ENCODE results near the gene PALMD.

Gene PALMD, protein sequence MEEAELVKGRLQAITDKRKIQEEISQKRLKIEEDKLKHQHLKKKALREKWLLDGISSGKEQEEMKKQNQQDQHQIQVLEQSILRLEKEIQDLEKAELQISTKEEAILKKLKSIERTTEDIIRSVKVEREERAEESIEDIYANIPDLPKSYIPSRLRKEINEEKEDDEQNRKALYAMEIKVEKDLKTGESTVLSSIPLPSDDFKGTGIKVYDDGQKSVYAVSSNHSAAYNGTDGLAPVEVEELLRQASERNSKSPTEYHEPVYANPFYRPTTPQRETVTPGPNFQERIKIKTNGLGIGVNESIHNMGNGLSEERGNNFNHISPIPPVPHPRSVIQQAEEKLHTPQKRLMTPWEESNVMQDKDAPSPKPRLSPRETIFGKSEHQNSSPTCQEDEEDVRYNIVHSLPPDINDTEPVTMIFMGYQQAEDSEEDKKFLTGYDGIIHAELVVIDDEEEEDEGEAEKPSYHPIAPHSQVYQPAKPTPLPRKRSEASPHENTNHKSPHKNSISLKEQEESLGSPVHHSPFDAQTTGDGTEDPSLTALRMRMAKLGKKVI

DNA sequence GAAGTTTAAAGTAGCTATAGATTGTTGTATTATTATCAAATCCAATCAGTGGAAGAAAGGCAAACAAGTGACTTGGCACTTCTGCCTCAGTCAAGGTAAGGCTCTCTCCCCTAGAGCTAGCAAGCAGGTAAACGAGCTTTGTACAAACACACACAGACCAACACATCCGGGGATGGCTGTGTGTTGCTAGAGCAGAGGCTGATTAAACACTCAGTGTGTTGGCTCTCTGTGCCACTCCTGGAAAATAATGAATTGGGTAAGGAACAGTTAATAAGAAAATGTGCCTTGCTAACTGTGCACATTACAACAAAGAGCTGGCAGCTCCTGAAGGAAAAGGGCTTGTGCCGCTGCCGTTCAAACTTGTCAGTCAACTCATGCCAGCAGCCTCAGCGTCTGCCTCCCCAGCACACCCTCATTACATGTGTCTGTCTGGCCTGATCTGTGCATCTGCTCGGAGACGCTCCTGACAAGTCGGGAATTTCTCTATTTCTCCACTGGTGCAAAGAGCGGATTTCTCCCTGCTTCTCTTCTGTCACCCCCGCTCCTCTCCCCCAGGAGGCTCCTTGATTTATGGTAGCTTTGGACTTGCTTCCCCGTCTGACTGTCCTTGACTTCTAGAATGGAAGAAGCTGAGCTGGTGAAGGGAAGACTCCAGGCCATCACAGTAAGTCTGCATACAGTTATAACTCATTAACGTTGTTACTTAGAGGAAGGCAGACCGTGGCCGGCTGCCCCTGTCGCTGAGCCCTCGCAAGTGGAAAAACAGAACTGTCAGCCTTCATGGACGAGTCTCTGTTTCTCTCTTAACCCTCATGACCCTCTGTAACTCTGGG lies at the start of gene PALMD:
PALMD (plus strand) TSS at position 415 of the 833 bp plus-strand sequence; CDS start at position 620, 205 bp downstream.
- DNase-seq: peak; percentile 74

DNA sequence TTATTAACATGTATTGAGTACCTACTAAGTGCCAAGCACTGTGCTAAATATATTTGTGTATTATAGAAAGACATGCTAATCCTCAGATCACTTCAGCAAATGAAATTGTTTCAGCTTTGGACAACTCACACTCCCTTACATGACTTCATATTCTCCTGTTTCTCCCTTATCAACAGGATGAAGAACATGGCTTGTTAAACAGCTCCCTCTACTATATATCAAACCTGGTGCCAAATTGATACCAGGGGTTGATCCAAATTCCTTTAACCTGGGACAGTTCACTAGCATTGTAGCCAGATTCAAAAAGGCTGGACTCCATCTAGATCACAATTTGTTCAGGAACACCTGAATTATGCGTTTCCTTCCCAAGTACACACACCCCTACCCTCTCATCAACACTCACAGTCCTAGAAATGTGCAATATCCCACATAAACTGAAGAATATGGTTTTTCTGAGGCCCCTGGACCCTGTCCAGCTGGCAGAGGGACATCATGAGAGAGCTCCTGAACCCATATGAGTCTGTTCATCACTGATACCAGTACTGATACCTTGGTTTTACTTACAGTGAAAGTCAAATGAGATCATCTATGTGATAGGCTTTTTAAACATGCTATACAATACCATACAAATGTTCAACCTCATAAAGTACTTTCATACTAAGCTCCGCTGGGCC lies 47.0 kb upstream of the PALMD start:
- no peak for DNase-seq

DNA sequence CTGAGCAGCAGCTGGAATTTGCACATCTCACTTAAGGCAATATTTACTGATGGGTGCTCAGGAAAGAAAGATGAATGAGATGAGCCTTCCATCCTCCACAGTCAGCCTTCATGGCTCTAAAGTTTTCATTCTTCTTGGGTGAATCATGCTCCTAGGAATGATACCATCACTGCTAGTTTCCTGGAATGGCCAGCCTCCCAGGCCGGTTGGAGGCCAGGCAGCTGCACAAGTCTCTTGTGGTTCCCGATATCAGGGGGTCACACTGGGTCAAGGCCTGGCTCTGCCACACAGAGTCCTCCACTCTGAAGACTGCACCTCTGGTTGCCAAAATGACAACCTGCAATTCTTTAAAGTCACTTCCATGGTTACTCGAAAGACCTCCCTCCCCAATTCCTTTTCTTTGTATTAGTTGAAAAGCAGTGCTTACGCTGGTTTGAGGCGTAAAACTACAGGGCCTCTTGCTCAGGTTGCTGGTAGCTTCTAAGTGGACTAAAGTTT lies 46.2 kb upstream of the PALMD start:
- no peak for DNase-seq

DNA sequence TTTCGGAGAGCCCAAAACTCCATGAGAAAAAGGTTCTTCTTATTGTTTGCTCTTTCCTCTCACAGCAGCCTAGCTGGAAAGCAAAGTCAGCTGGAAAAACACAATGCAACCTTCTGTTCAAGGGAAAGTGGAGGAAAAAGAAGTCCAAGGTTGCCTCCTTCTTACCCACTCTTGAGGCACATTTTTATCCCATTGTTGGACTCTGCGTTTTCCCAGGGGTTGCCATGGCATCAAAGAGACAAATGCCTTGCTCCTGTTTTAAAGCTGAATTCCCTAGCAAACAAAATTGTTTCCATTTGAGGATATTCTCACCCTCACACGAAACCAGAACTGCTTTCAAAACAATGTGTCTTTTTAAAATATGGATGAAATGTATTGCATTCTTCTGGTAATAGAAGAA lies 45.1 kb upstream of the PALMD start:
- no peak for DNase-seq

DNA sequence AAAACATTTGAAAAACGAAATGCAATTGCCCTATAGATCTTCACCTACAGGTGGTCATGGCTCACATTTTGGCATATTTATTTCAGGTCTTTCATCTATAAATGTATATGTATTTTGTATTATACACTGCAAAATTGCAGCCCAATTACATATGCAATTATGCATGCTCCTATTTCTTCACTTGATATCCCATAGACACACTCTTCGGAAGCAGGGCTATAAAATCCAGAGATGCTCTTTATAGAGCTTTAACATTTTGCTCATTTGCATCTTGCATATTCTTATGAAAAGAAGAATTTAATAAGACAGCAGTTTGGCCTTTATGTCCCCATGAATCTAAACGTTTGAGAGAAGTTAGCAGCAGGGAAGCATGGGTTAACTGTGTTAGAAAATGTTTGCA lies 44.7 kb upstream of the PALMD start:
- no peak for DNase-seq

DNA sequence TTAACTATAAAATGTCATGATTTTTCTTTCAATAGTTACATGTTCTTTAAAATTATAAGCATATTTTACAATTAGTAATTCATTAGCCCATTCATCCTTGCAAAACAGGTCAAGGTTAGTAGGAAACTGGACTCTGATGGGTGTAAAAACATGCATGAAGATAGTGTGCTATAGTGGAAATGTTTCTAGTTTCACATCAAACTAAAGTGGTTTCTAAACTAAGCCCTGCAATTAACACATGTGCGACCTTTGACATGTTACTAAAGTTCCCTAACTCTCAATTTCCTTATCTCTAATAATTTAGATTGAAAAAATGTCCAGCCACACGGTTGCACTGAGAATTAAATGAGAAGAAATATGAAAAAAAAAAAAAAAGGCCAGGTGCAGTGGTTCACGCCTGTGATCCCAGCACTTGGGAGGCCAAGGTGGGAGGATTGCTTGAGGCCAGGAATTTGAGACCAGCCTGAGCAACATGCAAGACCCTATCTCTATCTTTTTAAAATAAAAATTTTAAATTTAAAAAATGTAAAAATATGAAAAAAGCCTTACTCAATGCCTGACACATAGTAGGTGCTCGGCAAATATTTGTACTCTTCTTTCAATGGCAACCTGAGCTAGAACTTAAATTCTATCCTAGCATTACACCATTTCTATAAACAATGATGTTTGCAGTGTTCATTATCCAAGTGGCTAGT lies 44.1 kb upstream of the PALMD start:
- DNase-seq: no peak

DNA sequence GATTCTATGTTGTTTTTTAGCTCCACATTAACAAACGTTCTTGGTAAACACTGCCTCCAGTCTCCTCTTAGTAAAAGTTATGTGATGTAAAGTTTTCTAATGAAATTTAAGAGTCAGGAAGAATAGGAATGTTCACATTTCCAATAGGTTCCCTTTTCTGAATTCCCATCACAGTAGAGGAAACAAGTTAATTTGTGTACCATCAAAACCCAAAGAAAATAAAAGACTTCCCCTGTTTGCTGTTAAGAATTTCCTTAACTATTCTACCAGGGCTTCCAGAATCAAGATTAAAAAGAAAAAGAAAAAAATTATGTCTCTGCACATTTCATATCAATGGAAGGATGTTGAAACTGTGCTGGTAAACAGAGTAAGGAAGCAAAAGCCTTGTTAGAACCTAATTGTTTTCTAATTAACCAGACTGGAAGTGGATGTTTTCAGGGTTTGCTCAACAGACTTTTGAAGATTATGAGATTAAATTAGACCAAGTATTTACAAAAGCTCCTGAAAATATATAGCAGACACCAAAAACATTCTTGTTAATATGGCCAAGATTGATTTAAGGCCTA lies 43.4 kb upstream of the PALMD start:
- no peak for DNase-seq

DNA sequence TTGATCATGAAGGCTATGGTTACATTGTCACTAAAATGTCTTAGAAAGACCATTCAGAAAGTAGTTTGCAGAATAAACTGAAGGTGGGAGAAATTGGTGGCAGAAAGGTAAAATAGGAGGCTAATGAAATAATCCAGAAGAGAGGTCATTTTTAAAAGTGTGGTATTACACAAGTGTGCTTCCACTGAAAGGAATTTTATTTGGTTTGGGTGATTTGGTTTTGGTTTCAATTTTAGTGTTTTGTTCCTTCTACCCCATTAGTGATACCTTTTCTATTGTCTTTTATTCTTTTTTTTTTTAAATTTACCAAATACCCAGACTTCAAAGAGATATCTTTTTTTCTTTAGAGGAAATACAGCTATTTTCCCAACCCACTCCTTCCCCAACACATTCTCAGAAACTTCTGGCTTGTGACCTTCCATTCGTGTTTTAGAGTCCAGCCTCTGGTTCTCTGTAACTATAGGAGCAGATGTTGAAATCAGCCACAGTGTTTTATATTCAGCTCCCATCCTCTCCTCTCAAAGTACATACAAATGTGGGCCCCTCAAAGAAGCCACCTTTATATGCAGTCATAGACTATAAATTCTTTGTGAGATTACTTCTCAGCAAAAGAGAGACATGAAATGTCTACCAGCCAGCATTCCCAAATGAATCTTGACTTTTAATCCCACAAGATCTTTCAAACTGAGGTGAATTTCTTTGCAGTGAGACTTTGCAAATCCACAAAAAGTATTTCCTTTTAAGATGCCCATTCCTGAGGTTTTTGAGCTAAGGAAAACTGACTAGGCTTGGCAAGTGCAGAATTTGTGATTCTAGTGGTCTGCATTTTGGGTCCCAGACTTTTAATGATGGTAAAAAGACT lies 42.0 kb upstream of the PALMD start:
- DNase-seq: no peak

DNA sequence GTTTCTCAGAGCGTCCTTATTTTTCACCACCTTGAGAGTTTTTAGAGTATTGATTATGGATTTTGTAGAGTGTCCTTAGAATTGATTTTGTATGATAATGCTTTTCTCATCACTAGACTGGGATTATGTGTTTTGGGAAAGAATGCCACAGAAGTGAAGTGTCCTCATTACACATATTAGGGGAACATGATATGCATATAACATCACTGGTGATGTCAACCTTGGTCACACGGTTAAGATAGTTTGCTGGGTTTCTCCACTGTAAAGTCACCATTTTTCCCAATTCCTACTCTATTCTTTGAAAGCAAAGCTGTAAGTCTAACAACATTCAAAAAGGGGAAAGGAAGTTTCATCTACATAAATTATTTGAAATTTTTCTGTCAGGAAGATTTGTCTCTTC lies 39.6 kb upstream of the PALMD start:
- DNase-seq: no peak

DNA sequence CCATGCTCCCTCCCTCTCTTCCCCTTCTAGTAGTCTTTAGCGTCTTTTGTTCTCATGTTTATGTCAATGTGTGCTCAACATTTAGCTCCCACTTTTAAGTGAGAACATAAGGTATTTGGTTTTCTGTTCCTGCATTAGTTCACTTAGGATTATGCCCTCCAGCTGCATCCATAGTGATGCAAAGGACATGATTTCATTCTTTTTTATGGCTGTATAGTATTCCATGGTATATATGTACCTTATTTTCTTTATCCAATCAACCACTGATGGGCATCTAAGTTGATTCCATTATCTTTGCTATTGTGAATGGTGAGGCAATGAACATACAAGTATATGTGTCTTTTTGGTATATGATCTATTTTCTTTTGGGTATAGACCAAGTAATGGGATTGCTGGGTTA lies 38.3 kb upstream of the PALMD start:
- no peak for DNase-seq

DNA sequence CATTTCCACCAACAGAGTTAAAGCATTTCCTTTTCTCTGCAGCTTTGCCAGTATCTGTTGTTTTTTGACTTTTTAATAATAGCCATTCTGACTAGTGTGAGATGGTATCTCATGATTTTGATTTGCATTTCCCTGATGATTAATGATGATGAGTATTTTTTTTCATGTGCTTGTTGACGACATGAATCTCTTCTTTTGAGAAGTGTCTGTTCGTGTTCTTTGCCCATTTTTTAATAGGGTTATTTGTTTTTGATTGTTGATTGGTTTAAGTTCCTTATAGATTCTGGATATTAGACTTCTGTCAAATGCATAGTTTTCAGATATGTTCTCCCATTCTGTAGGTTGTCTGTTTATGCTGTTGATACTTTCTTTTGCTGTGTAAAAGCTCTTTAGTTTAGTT lies 37.9 kb upstream of the PALMD start:
- DNase-seq: no peak

DNA sequence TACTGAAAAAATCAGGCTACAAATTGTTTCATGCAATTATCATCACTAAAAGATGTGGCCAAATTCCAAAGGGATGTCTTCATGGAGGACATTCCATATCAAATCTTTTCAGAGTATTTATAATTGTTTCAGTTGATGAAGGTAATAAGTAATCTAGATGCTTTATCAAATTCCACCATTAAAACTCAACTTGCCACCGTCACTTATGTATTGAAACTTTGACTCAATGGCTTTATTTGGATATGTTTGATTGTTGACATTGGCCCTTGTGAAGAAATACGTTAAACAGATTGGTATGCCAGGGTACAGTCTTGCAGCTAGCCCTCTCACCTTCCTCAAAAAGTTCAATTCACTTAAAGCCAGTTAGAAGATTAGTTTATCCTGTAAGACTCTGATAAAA lies 32.2 kb upstream of the PALMD start:
- no peak for DNase-seq

DNA sequence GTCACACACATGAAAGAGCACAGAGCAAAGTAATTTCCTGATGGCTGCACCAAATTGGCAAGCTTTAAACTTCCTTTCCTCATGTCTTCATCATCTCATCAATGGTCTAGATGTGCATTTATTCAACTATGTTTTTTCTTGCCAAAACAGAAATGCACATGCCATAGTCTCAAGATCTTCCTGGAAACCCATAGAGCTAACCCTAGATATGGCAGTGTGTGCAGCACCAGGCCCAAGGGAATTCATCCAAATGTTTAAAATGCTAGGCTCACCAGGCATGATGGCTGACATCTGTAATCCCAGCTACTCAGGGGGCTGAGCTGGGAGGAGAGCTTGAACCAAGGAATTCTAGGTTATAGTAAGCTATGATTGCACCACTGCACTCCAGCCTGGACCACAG lies 31.2 kb upstream of the PALMD start:
- no peak for DNase-seq

DNA sequence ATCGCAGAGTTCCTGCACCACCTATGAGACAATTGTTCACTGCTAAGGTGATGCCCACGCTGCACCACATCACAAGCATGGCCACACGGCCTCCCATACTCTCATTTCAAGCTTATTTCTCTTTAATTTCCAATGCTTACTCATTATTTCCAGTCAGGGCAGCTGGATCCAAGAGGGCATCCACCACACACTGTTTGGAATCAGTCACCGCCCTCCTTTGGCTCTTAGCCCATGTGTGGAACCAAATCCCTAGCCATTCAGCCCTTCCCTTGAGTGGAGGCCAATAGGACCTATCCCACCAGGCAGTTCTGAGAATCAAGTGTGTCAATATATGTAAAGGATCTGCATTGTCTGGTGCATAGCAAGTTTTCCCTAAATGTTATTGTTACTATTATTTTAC lies 26.3 kb upstream of the PALMD start:
- no peak for DNase-seq

DNA sequence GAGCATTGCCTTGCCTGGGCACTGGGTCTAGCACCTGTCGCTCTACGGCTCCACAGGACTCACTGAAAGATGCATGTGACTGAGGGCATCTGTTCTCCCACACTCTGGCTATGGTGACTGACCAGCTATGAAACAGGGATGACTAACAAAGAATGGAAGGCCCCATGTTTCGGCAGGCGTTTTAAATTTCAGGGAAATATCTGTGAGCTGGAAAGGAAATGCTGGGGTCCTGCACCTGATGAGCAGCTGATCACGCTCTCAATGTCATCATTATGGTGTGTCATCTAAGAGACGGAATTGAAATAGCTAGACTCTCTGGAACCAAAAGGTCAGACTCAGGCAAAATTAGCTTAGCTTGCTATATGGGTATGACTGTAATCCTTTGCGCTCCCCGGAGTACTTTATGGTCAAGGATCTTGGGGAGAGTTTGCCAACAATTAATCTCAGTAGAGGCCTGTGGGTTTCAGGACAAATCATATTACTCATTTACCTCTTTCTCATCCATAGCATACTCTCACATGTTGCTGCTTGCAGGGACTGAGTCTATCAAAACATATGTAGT lies 24.5 kb upstream of the PALMD start:
- no peak for DNase-seq

DNA sequence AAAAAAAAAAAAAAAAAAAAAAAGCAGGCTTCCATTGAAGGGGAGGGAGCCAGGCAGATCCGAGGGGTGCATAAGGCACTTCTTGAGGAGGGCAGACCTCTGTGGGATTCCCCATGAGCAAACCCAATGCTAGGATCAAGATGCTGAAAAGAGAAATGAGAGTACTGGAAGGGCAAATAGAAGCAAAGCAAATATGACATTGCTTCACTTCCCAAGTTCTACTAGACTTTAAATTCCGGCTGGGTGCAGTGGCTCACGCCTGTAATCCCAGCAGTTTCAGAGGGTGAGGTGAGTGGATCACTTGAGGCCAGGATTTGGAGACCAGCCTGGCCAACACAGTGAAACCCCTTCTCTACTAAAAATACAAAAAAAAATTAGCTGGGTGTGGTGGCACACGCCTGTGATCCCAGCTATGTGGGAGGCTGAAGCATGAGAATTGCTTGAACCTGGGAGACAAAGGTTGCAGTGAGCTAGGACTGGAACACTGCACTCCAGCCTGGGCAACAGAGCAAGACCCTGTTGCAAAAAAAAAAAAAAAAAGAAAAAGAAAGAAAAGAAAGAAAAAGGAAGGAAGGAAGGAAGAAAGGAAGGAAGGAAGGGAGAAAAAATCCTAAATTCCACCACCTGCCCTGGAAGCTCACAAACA lies 23.1 kb upstream of the PALMD start:
- DNase-seq: no peak

DNA sequence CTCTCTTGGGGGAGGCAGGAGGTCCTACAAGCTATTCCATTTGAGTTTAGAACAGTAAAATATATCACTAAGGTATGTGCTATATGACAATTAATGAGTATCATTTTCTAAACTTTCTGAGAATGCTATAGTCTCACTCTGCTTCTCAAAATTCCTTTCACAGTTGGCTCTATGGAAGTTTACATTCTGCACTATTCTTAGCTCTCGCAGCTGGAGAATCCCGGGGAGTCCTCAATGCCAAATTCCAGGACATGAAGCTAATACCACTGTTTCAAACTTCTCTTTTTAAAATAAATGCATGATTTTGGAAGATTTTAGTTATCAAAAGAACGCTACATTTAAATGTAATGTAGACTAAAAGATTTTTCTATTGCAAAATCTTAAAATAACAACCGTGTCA lies 22.4 kb upstream of the PALMD start:
- DNase-seq: no peak

DNA sequence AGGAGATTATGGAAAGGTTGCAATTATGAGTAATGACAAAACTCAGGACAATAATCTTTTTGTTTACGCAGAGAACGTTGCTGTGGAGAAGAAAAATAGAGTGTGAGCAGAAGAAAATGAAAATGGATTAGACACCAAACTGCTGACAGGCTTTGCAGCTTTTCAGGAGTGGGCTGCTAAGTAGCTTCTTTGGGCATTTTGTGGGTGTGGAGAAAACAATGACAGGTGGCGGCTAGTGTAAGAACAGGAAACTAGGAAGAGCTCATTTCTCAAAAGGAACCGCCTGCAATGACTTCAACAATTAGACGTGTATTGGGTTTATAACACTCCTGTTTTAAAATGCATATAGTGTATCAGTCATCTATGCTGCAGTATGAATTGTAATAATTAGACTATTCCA lies 18.3 kb upstream of the PALMD start:
- DNase-seq: no peak

DNA sequence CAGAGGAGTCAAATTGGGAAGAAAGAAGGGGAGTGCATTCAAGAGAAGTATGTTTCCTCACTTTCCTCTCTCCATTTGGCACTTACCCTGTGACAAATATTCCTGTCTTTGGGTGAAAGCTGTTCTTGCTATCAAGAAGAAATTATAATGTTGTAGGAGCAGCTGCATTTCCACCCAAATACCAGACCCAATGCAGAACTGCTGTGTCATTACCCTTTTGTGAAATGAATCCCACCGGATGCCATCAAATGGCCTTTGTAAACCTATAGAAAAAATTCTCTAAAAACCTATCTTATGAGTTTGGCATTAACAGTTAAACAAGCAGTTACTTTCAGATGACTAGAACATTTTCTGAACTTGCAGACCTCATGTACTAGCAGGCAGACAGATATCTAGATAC lies 16.7 kb upstream of the PALMD start:
- DNase-seq: no peak

DNA sequence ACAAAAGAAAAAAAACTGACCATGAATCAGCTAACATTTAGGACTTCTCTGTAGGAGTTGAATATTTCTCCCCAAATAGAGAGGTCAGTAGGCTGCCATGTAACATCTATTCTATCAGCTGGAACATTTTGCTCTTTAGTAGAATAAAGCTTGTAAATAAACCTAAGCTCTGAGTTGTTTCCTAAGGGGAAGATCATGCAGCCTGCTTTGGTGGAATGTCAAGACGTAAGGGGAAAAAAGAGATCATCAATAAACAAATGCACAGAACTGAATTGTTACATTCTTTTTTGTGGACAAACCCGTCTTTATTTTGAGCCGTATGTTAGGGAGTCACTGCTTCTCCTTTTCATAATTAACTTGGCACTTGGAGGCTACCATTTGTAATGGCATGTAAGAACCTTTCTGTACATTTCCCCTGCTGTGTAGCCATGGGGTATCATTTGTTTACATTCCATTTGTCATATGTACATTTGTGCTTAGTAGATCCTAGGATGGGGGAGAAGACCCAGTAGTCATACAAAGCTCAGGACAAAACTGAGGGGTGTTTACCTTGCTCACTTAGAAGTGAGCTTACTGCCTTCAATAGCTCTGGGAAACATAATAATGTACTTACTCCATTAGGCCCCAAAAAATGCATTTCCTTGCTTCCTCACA lies 10.8 kb upstream of the PALMD start:
- no peak for DNase-seq
